HEK293T (cell line): ENCODE results near the gene MYL3.

Experiments
- CTCF ChIA-PET: fragments of 350-600 bp; formaldehyde crosslinking; extraction: SDS; loops from one replicate; lab custom pipeline; 2021; ENCODE audit warnings: antibody characterized with exemption, inconsistent platforms; lab: Yijun Ruan, JAX
- POLR2A ChIA-PET: fragments of 350-600 bp; formaldehyde crosslinking; extraction: SDS; loops from one replicate; lab custom pipeline; 2020; ENCODE audit warnings: antibody characterized with exemption, inconsistent platforms; lab: Yijun Ruan, JAX
- DNase-seq: peaks from one replicate; pipeline ENCODE4 v3.0.0; 2012; ENCODE audit warnings: mixed read lengths; ENCODE audit errors: extremely low spot score
- ARNT ChIP-seq: fragments of 450-650 bp; IDR thresholded peaks from 2 replicates; pipeline ENCODE4 v1.6.1; 2017; ENCODE audit warnings: mild to moderate bottlenecking
- BHLHE40 ChIP-seq: fragments of 450-650 bp; IDR thresholded peaks from 2 replicates; pipeline ENCODE4 v1.6.1; 2016; ENCODE audit warnings: mild to moderate bottlenecking, moderate library complexity, borderline replicate concordance
- CTBP1 ChIP-seq: fragments of 450-650 bp; IDR thresholded peaks from 2 replicates; pipeline ENCODE4 v1.6.1; 2016; ENCODE audit warnings: borderline replicate concordance
- ELF4 ChIP-seq: fragments of 450-650 bp; IDR thresholded peaks from 2 replicates; pipeline ENCODE4 v1.6.1; 2017; ENCODE audit warnings: antibody characterized with exemption
- FOXA1 ChIP-seq: fragments of 450-650 bp; IDR thresholded peaks from 2 replicates; pipeline ENCODE4 v1.6.1; 2016; ENCODE audit warnings: mild to moderate bottlenecking
- FOXK2 ChIP-seq: fragments of 450-650 bp; IDR thresholded peaks from 2 replicates; pipeline ENCODE4 v1.6.1; 2016; ENCODE audit warnings: mild to moderate bottlenecking
- FOXM1 ChIP-seq: fragments of 450-650 bp; IDR thresholded peaks from 2 replicates; pipeline ENCODE4 v1.6.1; 2017; ENCODE audit warnings: mild to moderate bottlenecking, borderline replicate concordance
- HDGF ChIP-seq: fragments of 450-650 bp; IDR thresholded peaks from 2 replicates; pipeline ENCODE4 v1.6.1; 2017; ENCODE audit warnings: antibody characterized with exemption, borderline replicate concordance
- L3MBTL2 ChIP-seq: fragments of 450-650 bp; conservative IDR thresholded peaks from 2 replicates; pipeline ENCODE4 v1.6.1; 2016; ENCODE audit warnings: mild to moderate bottlenecking
- LEF1 ChIP-seq: fragments of 450-650 bp; IDR thresholded peaks from 2 replicates; pipeline ENCODE4 v1.6.1; 2017; ENCODE audit warnings: mild to moderate bottlenecking, borderline replicate concordance
- NFRKB ChIP-seq: fragments of 450-650 bp; IDR thresholded peaks from 2 replicates; pipeline ENCODE4 v1.6.1; 2016; ENCODE audit warnings: mild to moderate bottlenecking, moderate library complexity
- SP1 ChIP-seq: fragments of 450-650 bp; IDR thresholded peaks from 2 replicates; pipeline ENCODE4 v1.6.1; 2017
- SUZ12 ChIP-seq: fragments of 450-650 bp; IDR thresholded peaks from 2 replicates; pipeline ENCODE4 v1.6.1; 2016; ENCODE audit warnings: mild to moderate bottlenecking
- TARDBP ChIP-seq: fragments of 450-650 bp; IDR thresholded peaks from 2 replicates; pipeline ENCODE4 v1.6.1; 2016
- ZNF384 ChIP-seq: fragments of 450-650 bp; IDR thresholded peaks from 2 replicates; pipeline ENCODE4 v1.6.1; 2016
- TF ChIP-seq, protein P1 (sequence below): fragments of 450-650 bp; IDR thresholded peaks from 2 replicates; pipeline ENCODE4 v1.6.1; 2016

MYL3 gene

DNA sequence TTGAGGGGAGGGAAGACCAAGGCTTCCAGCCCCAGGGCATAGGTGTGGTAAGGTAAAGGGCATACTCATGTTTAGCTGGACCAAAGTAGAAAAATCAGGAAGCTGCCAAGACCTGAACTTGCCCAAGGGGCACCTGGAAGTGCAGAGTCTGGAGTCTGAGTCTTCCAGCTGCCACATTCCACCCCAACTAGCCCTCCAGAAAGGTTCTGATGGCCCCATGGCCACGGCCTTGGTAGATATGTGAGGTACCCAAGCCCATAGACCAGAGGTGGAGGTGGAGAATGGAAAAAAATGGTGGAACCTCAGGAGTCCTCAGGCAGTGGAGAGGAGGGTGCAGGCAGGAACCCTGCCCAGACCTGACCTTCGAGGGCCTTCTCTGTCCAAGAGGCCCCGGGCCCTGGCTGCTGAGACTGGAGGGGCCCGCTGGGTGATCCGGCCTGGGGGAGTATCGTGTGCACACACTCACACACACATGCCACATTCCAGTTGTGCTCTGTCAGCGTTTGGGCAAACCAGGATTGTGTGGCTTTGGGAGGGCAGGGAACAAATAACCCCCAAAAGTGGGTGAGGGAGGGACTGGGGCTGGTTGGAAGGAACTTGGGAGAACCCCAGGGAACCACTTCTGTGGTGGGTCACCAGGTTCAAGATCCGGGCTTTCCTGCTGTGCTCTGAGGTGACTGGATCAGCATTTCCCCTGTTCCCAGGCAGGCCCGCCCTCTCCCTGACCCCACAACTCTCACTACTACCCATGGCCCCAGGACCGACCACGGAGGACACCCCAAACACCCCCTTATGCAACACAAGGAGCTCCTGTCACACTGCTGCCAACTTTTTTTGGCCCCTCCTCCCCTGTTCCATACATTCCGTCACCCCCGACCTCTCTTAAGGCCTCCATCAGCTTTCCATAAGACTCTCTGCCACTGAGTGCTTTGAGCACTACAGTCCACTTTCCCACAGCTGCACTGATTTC lies 11.6 kb downstream of the MYL3 start:
- ChIA-PET POLR2A (interaction anchor here (1.1 kb wide), 1 partner anchor 20 kb away, joined by 3 read pairs; no protein-coding TSS in a partner anchor), CTCF (no interaction called here)
- no peak for DNase-seq
- TF ChIP-seq BHLHE40: no peak
- no peak for TF ChIP-seq HDGF
- no peak for TF ChIP-seq ELF4
- TF ChIP-seq FOXK2: no peak

DNA sequence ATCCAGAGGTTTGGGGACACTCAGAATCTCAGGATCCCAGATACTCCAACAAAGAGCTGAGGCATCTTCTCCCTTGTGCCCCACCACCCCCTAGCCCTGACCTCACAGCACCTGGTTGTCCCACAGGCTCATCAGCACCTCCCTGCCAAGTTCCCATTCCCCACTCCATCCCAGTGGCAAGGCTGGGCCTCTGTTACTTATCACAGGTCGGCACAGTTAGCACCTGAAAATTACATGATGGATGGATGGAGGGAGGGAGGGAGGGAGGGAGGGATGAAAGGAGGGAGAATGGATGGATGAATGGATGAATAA lies 12.8 kb downstream of the MYL3 start:
- CTCF ChIA-PET: no interaction called here
- POLR2A ChIA-PET: interaction anchor here (0.7 kb wide), 1 partner anchor 12 kb away, joined by 3 read pairs; no protein-coding TSS in a partner anchor

DNA sequence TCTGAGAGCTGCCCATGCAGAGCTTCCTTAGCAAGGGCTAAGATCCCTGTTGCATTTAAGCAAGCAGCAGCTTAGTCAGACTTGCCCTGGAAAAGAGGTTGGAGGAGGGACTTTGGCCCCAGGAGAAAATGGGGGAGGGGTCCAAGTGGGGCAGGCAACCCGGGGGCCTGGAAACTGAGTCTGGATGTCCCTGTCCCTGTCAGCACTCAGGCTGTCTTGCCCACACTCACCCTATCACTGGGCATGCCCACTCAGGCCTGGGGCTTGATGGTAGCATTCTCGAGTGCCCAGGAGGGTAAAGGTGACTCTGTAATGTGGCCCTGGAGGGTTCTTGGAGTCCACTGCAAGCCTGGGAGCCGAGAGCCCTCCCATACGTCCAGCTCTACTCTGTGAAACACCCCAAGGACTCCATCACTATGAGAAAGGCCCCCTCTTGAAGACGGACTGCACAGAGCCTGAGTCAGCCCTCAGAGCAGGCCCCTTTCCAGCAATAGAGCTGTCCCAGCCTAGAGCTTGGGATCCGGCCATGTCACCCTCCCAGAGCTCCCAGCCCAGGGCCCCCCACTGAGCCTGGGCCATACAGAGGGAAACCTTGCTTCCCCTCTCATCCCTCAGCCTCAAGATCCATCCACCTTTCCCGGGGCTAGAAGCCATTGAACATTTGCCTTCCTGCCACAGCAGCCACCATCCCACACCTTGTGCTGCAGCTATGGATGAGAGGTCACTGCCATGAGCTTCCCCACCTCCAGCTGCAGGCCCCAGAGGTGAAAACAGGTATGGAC lies 13.4 kb downstream of the MYL3 start:
- ChIA-PET POLR2A (interaction anchor here (0.7 kb wide), 1 partner anchor 13 kb away, joined by 3 read pairs; no protein-coding TSS in a partner anchor), CTCF (no interaction called here)
- no peak for DNase-seq
- TF ChIP-seq FOXM1 (no peak), FOXK2 (no peak), ZNF384 (no peak), SUZ12 (no peak), BHLHE40 (no peak), CTBP1 (no peak), FOXA1 (no peak), L3MBTL2 (no peak), SP1 (no peak), TARDBP (no peak), LEF1 (no peak), NFRKB (no peak), ARNT (no peak), ELF4 (no peak), HDGF (no peak)
- TF ChIP-seq, protein P1, sequence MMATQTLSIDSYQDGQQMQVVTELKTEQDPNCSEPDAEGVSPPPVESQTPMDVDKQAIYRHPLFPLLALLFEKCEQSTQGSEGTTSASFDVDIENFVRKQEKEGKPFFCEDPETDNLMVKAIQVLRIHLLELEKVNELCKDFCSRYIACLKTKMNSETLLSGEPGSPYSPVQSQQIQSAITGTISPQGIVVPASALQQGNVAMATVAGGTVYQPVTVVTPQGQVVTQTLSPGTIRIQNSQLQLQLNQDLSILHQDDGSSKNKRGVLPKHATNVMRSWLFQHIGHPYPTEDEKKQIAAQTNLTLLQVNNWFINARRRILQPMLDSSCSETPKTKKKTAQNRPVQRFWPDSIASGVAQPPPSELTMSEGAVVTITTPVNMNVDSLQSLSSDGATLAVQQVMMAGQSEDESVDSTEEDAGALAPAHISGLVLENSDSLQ: no peak

More for the DNA sequence above, 12.8 kb downstream of the MYL3 start:
- DNase-seq: no peak
- TF ChIP-seq SP1 (no peak), ARNT (no peak), ZNF384 (no peak), SUZ12 (no peak), CTBP1 (no peak), BHLHE40 (no peak)
- TF ChIP-seq, protein P1: no peak

DNA sequence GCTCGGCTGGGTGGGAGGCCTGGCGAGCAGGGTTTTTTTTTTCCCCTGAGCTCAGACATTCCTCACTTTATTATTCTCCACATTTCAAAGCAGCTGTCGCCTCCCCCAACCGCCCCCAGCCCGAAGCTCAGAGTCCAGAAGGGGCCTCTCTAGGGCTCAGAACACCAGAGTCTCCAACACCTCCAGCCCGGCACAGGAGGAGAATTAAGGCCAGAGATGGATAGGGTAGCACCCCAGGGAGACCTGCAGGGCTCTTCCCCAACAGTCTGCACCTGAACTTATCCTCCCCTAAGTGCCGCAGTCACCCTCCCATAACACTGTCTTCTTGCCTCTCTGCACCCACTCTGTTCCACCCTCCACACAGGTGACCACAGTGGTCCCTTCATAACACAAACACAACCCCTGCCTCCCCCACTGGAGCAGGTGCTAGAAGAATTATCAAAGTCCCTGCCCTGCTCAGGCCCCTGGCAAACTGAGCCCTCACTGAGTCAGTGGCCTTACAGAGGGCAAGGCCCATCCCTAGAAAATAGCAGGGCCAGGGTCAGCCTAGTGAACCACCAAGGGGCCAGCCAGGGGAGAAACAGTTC lies 14.1 kb downstream of the MYL3 start:
- ChIA-PET POLR2A (no interaction called here), CTCF (no interaction called here)
- no peak for DNase-seq
- TF ChIP-seq FOXM1 (no peak), L3MBTL2 (no peak), HDGF (no peak), SP1 (no peak), BHLHE40 (no peak), NFRKB (no peak)

DNA sequence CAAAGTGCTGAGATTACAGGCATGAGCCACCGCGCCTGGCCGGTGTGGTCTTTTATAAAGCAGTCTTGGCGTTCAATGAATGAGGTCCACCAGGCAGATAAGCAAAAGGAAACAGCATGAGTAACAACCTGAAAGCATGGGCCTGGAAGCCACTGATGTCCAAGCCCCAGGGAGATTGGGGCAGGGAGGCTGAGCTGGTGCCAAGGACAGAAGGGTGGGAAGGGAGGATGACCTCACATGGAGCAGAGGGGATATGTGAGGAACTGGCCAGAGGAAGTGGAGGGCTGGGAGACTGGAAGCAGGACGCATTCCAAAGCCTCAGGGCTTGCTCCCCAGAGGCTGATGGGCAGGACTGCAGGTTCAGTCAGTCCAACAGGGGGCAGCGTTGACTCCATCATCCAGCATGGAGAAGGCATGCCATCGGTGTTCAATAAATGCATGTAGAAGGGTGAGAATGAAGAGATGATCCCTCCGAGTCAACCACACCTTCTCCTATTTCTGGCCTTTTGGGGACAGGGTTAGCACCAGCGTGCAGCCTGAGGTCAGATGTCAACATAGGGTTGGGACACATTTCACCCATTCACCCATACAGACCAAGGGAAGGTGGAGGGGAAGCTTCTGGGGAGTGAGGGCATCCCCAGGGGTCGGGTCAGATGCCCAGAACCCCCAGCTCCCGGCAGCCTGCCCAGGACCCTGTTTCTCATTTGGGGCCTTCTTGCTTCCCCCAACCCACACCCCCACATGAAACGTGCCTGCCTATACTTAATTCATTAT lies 14.8 kb downstream of the MYL3 start:
- ChIA-PET CTCF (interaction anchor here (1.1 kb wide), 1 partner anchor 11 kb away, joined by 4 read pairs; no protein-coding TSS in a partner anchor), POLR2A (no interaction called here)
- TF ChIP-seq TARDBP (no peak), L3MBTL2 (no peak)
- DNase-seq: peak; percentile 63

DNA sequence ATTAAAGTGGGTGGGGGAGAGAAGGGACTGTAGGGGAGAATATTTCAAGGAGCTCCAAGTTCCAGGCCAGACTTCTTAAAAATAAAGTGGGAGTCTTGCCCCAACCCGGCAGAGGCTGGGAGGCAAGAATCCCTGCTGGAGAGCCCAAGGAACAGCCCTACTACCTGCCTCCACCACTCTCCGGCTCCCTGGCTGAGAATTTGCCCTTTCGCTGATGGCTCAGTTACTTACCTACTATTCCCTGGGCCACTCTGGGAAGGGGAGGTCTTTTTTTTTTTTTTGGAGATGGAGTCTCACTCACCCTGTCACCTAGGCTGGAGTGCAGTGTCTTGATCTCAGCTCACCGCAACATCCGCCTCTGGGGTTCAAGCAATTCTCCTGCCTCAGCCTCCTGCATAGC lies 15.5 kb downstream of the MYL3 start:
- no peak for DNase-seq

More for the DNA sequence above, 15.5 kb downstream of the MYL3 start:
- TF ChIP-seq SP1 (no peak), SUZ12 (no peak), NFRKB (no peak), LEF1 (no peak)
- ChIA-PET CTCF (interaction anchor here (0.7 to 1.1 kb wide), 2 partner anchors 12 to 139 kb away, joined by 3 to 4 read pairs; no protein-coding TSS in a partner anchor), POLR2A (interaction anchor here (1.1 kb wide), 1 partner anchor 12 kb away, joined by 3 read pairs; no protein-coding TSS in a partner anchor)
